Hindlimb muscle (tissue), 1 donor: Measurements from ENCODE around the gene RAD51B. TPM values are rescaled to one million over a fixed set of nuclear protein-coding genes. Genes with fewer than 3 reads are reported as not detected.
"Not testable (repeated sequence)": the region's sequence is repeated elsewhere in the genome, so short reads cannot be mapped to it uniquely, and the experiment has no call there.

Experiments used
- DNase-seq: peaks from one replicate; pipeline ENCODE4 v3.0.0-alpha.2; 2013
- polyA plus RNA-seq: library from polyadenylated mRNA; unstranded; fragments of 120-200 nt; gene quantifications from one replicate; pipeline ENCODE4 v1.2.1, GENCODE V29; 2013; ENCODE audit not compliant: insufficient read length

The RAD51B gene
- polyA plus RNA-seq, 1 donor = 10.2 TPM

GRCh38 chr14:68033336-68033932 is 213.9 kb downstream of the RAD51B start:
- DNase-seq = no peak

DNA sequence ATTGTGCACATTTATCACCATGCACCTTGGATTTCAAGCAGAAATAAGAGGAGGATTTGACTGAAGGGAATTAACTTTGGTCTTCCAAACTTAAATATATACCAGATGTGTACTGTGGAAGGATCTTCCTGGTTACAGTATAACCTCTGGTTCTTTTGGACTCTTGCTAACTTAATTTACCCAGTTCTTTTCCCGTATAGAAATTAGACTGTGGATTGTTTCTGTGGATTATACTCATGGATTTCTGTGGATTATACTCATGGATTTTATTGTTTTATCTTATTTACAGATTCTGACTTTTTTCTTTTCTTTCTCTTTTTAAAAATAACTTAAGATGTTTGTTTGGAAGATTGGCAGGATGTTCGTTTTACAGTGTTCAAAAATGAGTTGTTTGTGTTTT is 215.3 kb downstream of the RAD51B start:
- DNase-seq = no peak

DNA sequence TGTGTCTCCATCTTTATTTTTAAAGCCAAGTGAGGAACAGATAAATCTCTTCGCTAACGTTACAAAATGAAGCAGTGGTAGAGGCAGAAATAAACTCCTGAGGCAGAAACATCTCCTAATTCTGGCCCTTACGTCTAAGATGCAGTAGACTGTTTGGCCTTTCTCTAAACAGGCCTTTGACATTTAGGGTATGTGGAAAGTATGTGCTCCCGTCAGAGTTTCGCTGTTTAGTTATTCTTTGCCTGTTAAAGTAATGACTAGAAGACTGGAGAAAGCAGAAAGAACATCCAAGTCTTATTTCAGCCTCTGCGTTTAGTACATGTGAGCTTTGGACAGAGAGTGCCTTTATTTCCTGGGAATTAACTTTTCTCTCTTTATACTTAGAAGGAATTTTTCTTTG is 216.6 kb downstream of the RAD51B start:
- peak; percentile 54 for DNase-seq

- DNase-seq = no peak
Observed at GRCh38 chr14:68039593-68039992, 220.0 kb downstream of the RAD51B start.

- DNase-seq = no peak
Observed at GRCh38 chr14:68040633-68041369, 221.2 kb downstream of the RAD51B start.

GRCh38 chr14:68041876-68042354 is 222.3 kb downstream of the RAD51B start:
- peak; percentile 29 for DNase-seq

GRCh38 chr14:68042586-68043210 is 223.1 kb downstream of the RAD51B start:
- no peak for DNase-seq

DNA sequence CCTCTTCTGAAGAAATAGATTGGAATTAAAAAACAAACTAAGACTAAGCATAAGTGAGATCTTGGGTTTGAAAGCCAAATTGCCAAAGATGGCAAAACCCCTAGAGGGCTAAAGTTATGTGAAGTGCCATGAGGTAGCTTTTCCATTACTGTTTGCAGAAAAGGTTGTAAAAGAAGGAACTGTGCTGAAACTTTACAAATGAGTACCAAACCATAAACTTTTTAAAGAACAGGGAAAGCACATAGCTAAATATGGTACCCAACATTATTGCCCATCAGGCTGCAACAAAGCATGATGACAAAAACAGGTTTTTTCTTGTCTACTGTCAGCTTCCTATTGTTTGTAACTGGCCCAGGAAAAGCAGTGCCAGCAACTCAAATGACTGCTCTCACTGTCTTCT is 224.2 kb downstream of the RAD51B start:
- no peak for DNase-seq

- DNase-seq = no peak
Observed at GRCh38 chr14:68047906-68048305, 228.3 kb downstream of the RAD51B start.

GRCh38 chr14:68048815-68049214 is 229.2 kb downstream of the RAD51B start:
- not testable (repeated sequence) for DNase-seq

DNA sequence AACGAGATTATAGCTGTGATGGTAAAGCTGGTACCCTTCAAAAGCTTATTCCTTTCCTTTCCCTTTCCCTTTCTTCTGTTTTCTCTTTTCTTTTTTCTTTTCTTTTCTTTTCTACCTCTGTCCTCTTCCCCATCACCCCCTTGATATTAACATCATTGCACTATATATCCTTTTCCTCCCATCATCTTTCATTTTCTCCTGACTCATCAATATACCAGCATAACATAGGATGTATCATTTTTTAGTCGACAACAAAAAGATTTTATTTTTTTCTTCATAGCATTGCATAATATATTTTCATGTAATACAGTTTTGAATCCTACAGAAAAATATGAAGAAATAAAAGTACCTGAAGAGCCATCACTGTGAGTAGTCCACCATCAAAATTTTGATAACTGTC is 230.6 kb downstream of the RAD51B start:
- DNase-seq = no peak

DNA sequence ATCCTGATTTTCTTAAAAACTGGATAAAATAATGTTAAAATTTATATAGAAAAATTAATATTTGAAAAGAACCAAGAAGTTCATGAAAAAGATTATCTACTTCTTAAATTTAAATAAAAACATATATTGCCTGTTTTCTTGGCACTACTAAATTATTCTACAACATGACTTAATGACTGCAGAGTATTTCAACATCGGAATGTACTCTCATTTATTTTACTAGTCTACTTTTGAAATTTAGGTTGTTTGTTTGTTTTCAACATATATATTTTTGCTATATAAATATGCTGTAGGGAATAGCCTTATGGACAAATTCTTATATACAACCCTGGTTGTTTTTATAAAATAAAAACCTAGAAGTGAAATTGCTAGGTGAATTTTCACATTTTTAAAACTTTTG is 231.6 kb downstream of the RAD51B start:
- no peak for DNase-seq

GRCh38 chr14:68060198-68060597 is 240.6 kb downstream of the RAD51B start:
- DNase-seq = no peak

DNA sequence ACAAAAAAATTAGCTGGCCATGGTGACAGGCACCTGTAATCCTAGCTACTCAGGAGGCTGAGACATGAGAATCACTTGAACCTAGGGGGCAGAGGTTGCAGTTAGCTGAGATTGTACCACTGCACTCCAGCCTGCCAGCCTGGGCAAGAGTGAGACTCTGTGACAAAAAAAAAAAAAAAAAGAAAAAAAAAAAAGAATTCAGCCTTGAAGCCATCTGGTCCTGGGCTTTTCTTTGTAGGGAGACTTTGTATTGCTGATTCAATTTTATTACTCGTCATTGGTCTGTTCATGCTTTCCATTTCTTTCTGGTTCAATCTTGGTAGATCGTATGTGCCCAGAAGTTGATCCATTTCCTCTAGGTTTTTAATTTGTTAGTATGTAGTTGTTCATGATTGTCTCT is 243.1 kb downstream of the RAD51B start:
- DNase-seq = no peak

- no peak for DNase-seq
Observed at GRCh38 chr14:68065322-68065721, 245.7 kb downstream of the RAD51B start.

DNA sequence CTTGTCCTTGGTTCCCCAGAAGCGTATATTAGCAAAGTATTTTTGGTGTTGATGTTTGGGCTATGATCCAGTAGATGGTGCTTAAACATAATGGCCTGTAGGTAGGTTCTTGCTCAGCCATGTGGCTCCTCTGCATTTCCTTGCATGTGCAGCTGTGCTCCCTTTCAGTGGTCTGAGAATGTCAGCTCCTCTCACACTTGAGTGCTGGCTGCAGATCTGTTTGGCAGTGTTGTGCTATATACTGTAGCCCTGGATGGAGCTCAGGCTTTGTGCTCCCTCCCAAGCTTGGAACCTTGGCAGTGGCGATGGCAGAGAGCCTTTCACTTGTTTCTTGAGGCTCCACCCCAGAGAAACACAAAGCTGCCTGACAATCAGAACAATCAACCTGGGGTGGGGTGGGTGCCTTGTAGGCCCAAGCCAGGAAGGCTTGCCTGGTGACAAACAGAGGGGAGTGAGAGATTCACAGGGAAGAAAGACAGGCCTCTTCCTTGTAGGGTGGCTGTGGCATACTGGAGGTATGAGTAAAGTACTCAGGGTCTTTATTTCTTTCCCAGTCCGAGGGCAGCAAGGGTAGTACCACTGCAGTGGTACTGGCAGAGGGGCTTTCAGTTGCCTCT is 255.3 kb downstream of the RAD51B start:
- no peak for DNase-seq

- no peak for DNase-seq
Observed at GRCh38 chr14:68075382-68076029, 255.9 kb downstream of the RAD51B start.

DNA sequence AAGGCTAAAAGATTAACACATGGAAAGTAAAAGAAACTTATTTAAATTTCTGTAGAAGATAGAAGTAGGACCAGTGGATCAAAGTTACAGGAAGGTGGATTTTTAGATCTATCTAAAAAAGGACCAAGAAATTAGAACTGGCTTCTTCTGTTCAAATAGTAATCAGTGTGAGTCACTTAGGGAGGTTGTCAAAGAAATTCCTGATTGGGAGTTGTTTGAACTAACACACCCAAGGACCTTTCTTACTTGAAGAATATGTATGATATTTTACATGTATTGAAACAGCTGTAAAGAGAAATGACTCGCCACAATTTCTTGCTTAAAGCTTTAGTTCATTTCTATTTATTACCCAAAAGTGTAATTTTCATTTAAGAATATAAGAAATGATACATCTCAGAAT is 256.9 kb downstream of the RAD51B start:
- no peak for DNase-seq

DNA sequence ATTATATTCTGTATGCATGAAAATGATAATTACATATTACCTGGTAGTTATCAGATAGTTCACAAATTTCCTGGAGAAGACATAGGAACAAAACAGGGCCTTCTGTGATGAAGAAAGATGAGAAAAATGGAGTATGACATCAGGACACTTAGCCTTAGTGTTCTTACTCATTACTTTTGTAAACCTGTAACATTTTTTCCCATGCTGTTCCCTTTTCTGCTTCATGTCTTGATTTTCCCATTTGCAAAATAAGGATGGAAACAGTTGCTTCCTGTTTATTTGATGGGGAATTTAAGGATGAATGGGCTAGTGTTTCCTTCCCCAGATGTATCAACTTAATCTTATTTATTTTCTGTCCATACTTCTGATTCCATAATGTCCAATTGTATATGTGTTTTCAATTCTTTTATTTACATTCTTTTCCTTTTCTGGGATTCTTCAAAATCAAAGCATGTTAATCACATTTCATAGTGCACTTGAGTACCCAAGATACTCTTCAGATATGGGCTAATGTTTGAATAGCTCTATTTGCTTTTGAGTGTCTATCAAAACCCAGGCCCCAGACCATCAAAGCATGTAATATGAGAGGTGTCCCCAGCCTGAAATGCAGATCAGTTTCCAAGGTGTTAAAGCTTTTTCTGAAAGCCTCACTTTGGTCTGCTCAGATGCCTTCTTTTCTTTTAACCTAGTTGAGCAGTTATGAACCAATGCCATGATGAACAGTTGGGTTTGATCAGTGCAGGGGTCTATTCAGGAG is 260.5 kb downstream of the RAD51B start:
- DNase-seq = no peak

DNA sequence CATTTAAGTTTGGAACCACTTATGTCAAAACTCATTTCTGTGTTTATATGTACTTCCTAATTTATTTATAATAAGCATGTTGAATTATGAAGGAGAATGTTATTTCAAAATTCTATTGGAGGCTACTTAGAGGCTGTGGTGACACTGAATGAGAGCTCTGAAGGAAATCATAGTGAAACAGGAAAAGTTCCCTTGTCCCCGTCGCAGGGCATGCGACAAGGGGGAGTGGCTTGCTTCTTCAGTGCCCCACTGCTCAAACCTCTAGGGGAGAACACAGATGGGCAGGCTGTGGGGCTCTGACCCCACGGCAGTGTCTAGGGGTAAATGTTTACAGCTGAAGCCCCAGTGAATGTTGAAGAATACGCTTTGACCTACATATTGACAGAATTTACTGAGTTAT is 261.9 kb downstream of the RAD51B start:
- DNase-seq = no peak

GRCh38 chr14:68082698-68083291 is 263.2 kb downstream of the RAD51B start:
- DNase-seq = no peak

GRCh38 chr14:68084256-68084655 is 264.7 kb downstream of the RAD51B start:
- no peak for DNase-seq
